Loucy (cell line): Measurements from ENCODE around the gene ITIH1.

ENCODE experiments used
- EZH2phosphoT487 ChIP-seq: fragments of 200-600 bp; IDR thresholded peaks from 2 replicates; pipeline ENCODE4 v1.6.1; 2018; ENCODE audit warnings: antibody characterized with exemption, mild to moderate bottlenecking, moderate library complexity, borderline replicate concordance
- TF ChIP-seq, protein P1 (sequence below): fragments of 200-600 bp; sonication (generic); conservative IDR thresholded peaks from 2 replicates; pipeline ENCODE4 v1.5.1; 2014; ENCODE audit warnings: mild to moderate bottlenecking, antibody characterized with exemption, low read length

DNA sequence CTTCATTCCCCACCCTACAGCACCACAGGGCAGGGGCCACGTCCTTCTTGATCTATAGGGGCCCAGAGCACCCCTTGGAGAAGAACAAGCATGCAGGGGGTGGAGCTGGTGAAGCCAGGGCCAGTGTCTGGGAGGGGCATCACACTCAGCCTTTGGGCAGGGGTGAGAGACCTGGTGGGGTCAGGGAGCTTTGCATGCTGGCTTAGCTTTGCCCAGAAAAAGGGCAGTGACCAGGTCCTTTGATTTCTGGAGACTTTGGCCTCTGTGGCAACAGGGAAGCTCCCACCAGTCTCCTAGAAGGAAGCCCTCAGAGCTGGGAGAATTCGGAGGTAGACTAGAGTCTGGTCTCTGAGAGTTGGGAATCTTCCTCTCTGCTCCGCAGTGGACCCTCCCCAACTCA, 52.1 kb downstream of the ITIH1 start:
- TF ChIP-seq, protein P1, sequence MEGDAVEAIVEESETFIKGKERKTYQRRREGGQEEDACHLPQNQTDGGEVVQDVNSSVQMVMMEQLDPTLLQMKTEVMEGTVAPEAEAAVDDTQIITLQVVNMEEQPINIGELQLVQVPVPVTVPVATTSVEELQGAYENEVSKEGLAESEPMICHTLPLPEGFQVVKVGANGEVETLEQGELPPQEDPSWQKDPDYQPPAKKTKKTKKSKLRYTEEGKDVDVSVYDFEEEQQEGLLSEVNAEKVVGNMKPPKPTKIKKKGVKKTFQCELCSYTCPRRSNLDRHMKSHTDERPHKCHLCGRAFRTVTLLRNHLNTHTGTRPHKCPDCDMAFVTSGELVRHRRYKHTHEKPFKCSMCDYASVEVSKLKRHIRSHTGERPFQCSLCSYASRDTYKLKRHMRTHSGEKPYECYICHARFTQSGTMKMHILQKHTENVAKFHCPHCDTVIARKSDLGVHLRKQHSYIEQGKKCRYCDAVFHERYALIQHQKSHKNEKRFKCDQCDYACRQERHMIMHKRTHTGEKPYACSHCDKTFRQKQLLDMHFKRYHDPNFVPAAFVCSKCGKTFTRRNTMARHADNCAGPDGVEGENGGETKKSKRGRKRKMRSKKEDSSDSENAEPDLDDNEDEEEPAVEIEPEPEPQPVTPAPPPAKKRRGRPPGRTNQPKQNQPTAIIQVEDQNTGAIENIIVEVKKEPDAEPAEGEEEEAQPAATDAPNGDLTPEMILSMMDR = no peak
- TF ChIP-seq EZH2phosphoT487 = no peak
